Esophagus muscularis mucosa (tissue), 4 donors: ENCODE results near the gene REX1BD. TPM values are rescaled to one million over a fixed set of nuclear protein-coding genes. Genes with fewer than 3 reads are reported as not detected.
A peak's percentile ranks its signal among the peaks of the same experiment; 100 is the strongest.

Experiments
- DNase-seq: peaks from one replicate; pipeline ENCODE4 v3.0.0-alpha.2; 2017; ENCODE audit errors: extremely low spot score
- H3K27ac ChIP-seq, 4 donors: fragments of 200-600 bp; sonication (generic); replicated peaks in 1 of 4; 1 replicate in 3 of 4; 2 replicates in 1 of 4; pipeline ENCODE4 v1.5.1; 2016 to 2019; ENCODE audit warnings: mild to moderate bottlenecking in 1 of 4
- H3K27me3 ChIP-seq, 4 donors: fragments of 200-600 bp; sonication (generic); one replicate each; pipeline versions ENCODE4 v1.5.1 to v1.6.0; 2016 to 2019
- H3K36me3 ChIP-seq, 4 donors: fragments of 200-600 bp; sonication (generic); one replicate each; pipeline ENCODE4 v1.5.1; 2016 to 2019
- H3K4me1 ChIP-seq, 4 donors: fragments of 200-600 bp; sonication (generic); one replicate each; pipeline ENCODE4 v1.5.1; 2016 to 2019
- H3K4me3 ChIP-seq, 4 donors: fragments of 200-600 bp; sonication (generic); 1 replicate in 2 of 4; 2 replicates in 2 of 4; pipeline ENCODE4 v1.5.1; 2016 to 2019; ENCODE audit warnings: mild to moderate bottlenecking in 4 of 4, moderate library complexity in 1 of 4
- H3K9me3 ChIP-seq, 4 donors: fragments of 200-600 bp; sonication (generic); 1 replicate in 3 of 4; 2 replicates in 1 of 4; pipeline ENCODE4 v1.5.1; 2016 to 2019
- EP300 ChIP-seq: sonication (generic); formaldehyde crosslinking; IDR thresholded peaks from one replicate; pipeline ENCODE4 v1.6.1; 2017; ENCODE audit warnings: antibody characterized with exemption
- POLR2A ChIP-seq: fragments of 450-650 bp; IDR thresholded peaks from one replicate; pipeline ENCODE4 v1.6.1; 2017; ENCODE audit warnings: antibody characterized with exemption, moderate library complexity, mild to moderate bottlenecking, low read depth
- POLR2AphosphoS5 ChIP-seq, 2 donors: sonication (generic); formaldehyde crosslinking; IDR thresholded peaks; one replicate each; pipeline ENCODE4 v1.6.1; 2017; ENCODE audit warnings: antibody characterized with exemption in 2 of 2
- WGBS: methylation state at CpG from one replicate; pipeline ENCODE4 v1.1.5; 2018; 5-methylcytosine and 5-hydroxymethylcytosine counted together
- intact Hi-C: fragments of 100-400 bp; cut with DNase I; formaldehyde crosslinking; loops from one replicate; pipeline ENCODE4 v1.15.1; 2023
- total RNA-seq, 4 donors: library from RNA; depleted of rRNA; stranded (reverse); fragments of >200 nt; gene quantifications; one replicate each; pipeline versions ENCODE4 v1.1.0 to v1.2.1, GENCODE V29; 2016
- TF ChIP-seq, protein P1 (sequence below), 3 experiments: fragments of 200-600 bp in 2 of 3; fragments of 450-650 bp in 1 of 3; sonication (generic) in 2 of 3; IDR thresholded peaks; one replicate each; pipeline ENCODE4 v1.5.1; 2017 to 2019; ENCODE audit warnings: antibody characterized with exemption in 3 of 3, mild to moderate bottlenecking in 2 of 3, moderate library complexity in 1 of 3

Gene REX1BD
- total RNA-seq, 4 donors from 2014 or later, result 56.1 to 77.7 (median 67.0) TPM

DNA sequence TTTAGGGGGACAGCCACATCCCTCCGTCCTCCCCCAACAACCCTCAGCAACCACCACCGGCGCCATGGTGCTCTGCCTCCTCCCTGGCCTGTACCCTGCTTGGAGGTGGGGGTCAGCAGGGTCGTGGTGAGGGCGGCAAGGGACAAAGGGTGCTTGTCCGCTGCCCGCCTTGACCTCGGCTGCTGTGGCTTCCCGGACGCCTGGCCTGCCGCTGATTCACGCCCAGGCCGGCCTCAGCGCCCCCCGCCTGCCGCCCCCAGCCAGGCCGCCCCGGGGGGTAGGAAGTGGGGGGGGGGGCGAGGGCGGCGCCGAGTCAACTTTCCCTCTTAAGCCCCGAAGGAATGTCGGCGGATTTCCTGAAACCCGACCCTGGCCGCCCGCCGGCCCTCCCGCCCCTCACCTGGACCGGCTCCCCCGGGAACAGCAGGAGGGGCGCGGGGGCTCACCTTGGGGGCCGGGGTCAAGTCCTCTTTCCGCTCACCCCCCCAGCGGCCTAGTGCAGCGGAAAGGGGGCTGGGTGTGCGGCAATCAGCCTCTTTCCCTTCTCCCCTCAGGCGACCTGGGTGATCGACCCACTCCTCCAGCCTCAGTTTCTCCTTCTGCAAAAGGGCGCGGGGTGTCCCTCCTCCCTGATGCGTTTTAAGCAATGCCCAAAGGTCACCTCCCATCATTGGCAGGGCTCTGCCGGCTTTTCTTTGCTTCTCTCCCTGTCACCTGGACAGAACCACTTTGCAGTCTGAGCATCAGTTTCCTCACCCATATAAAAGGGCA, 22.1 kb downstream of the REX1BD start:
- Histone ChIP-seq H3K27me3 (peaks cover 16 to 97% (median 63%) of the 10 kb centered on the region in 4 donors), H3K4me1 (peaks cover 42 to 55% (median 53%) of the 10 kb centered on the region in 4 donors)

DNA sequence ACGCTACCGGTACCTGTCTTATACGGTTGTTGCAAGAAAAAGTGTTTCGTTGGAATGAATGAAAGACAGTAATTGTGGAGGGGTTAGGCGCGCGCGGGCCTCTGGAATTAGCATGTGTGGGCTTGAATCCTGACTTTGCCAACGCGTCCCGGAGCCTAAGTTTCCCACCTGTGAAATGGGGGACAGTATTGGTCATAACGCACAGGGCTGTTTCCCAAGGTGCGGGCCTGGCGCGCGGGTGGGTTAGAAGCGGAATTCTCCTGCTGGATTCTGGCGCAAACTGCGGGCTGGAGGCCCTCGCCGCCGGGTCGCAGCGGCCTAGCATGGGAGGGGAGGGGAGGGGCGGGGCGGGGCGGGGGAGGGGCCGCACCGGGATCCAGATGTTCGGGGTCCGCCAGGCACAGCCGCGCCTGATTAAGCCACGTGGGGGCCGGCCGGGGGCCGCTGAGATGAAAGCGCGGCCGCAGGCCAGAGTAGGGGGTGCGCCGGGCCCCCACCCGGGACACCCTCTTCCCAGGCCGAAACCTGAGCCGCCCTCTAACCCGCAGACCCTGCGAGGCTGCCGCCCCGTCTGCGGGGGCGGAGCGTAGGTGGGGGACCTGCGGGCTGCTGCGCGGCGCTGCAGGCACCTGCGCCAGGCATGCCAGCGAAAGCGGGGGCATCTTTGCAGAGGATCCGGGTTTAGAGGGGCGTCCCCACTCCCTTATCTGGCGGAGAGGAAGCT, 22.9 kb downstream of the REX1BD start:
- H3K4me3 ChIP-seq, result peak overlapping the region; percentile 58 to 63 (median 62)

More for the DNA sequence above, 22.1 kb downstream of the REX1BD start:
- 20% methylated on average over 7 of the region's 45 CpGs for WGBS
- Histone ChIP-seq H3K9me3 (no peaks in the 10 kb centered on the region), H3K27ac (no peak overlapping the region), H3K36me3 (no peaks in the 10 kb centered on the region), H3K4me3 (no peak overlapping the region)
- intact Hi-C loops, result no loop called here
- TF ChIP-seq, protein P1, sequence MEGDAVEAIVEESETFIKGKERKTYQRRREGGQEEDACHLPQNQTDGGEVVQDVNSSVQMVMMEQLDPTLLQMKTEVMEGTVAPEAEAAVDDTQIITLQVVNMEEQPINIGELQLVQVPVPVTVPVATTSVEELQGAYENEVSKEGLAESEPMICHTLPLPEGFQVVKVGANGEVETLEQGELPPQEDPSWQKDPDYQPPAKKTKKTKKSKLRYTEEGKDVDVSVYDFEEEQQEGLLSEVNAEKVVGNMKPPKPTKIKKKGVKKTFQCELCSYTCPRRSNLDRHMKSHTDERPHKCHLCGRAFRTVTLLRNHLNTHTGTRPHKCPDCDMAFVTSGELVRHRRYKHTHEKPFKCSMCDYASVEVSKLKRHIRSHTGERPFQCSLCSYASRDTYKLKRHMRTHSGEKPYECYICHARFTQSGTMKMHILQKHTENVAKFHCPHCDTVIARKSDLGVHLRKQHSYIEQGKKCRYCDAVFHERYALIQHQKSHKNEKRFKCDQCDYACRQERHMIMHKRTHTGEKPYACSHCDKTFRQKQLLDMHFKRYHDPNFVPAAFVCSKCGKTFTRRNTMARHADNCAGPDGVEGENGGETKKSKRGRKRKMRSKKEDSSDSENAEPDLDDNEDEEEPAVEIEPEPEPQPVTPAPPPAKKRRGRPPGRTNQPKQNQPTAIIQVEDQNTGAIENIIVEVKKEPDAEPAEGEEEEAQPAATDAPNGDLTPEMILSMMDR (IDR thresholded peaks at IDR 0.05), result no peak
- TF ChIP-seq POLR2AphosphoS5 (IDR thresholded peaks at IDR 0.05) (no peak), POLR2A (no peak), EP300 (no peak)
- no peak for DNase-seq

DNA sequence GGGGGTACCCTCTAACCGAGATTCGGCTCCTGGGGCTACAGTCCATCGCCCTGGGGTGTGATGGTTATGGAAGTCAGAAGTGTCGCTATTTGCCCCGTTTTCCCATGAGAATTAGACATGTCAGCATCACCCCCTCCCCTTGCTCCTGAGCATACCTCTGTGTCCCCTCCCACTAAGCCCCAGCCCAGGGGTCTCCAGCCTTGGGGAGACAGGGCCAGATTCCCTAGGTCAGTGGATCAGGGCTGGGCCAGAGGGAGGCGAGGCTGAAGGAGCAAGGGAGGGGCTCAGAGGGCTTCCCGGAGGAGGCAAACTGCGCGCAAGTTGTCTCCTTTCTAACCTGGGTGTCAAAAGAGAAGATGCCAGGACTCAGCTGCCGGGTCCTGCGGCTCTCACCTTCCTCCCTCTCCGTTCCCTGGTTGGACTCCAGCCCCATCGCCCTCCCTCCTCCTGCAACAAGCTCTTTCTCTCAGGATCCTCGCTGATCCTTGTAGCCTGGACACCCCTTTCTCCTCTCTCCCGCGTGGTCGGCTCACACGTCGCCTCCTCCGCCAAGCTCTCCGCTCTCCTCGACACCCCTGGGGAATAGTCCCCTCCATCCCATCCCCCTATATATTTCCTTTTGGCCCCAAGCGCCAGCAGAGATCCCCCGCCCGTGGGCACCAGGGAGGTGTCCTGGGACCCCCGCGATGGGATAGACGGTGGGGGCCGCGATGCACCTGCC, 23.6 kb downstream of the REX1BD start:
- Histone ChIP-seq H3K36me3 (no peaks in the 10 kb centered on the region), H3K27me3 (peaks cover 9 to 96% (median 53%) of the 10 kb centered on the region in 4 donors), H3K9me3 (no peaks in the 10 kb centered on the region), H3K4me1 (peaks cover 39 to 44% (median 42%) of the 10 kb centered on the region in 4 donors), H3K27ac (no peak overlapping the region), H3K4me3 (peak overlapping the region; percentile 58 to 63 (median 62))
- WGBS, result 5% methylated on average over 22 of the region's 30 CpGs
- DNase-seq, result no peak
- TF ChIP-seq POLR2AphosphoS5 (IDR thresholded peaks at IDR 0.05), result no peak
- TF ChIP-seq POLR2A, result no peak
- TF ChIP-seq, protein P1 (IDR thresholded peaks at IDR 0.05), result no peak
- no peak for TF ChIP-seq EP300
- intact Hi-C loops, result no loop called here

More for the DNA sequence above, 22.9 kb downstream of the REX1BD start:
- Histone ChIP-seq H3K4me1 (peaks cover 42 to 49% (median 46%) of the 10 kb centered on the region in 4 donors), H3K36me3 (no peaks in the 10 kb centered on the region), H3K9me3 (no peaks in the 10 kb centered on the region), H3K27me3 (peaks cover 10 to 94% (median 57%) of the 10 kb centered on the region in 4 donors), H3K27ac (no peak overlapping the region)
- 20% methylated on average over 11 of the region's 62 CpGs for WGBS
- intact Hi-C loops, result no loop called here
- no peak for DNase-seq
- no peak for TF ChIP-seq POLR2AphosphoS5 (IDR thresholded peaks at IDR 0.05)

DNA sequence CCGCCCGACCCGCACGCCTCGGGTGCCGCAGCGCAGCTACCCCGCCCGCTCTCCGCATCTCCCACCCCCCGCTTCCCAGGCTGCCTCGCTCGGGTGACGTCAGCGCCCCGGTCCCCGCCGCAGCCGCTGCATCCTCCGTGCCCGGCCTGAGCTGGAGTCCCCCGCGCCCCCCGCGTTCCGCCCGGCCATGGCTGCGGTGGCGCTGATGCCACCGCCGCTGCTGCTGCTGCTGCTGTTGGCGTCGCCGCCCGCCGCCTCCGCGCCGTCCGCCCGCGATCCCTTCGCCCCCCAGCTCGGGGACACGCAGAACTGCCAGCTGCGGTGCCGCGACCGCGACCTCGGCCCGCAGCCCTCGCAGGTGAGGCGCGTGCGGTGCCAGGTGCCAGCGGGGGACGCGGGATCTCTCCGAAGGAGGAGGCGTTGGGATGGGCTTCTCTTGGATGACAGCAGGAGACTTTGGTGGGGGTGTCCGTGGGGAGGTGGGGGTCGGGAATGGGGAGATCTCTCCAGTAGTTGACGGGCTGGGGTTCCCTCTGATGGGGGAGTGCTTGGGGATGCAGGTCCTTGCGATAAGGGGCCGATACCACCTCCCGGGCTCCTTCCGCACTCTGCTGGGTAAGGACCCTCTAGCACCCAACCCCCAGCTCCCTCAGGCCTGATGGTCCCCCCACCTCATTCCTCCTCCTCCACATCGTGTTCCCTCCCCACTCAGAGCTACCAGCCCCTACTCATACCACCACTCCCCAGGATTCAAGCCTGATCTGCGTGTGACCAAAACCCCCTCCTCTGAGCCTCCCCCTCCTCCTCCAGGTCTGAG, 24.4 kb downstream of the REX1BD start, which contains the start of gene TMEM59L:
TSS of gene TMEM59L (plus strand) at position 99 of the 817 bp plus-strand sequence. CDS start at position 188, 89 bp downstream.
- intact Hi-C loops, result no loop called here
- Histone ChIP-seq H3K27me3 (peaks cover 7 to 96% (median 46%) of the 10 kb centered on the region in 4 donors), H3K4me1 (peaks cover 31 to 36% (median 34%) of the 10 kb centered on the region in 4 donors), H3K36me3 (no peaks in the 10 kb centered on the region), H3K4me3 (peak within 1 kb of the TSS; percentile 58 to 63 (median 62)), H3K27ac (no peak within 1 kb of the TSS), H3K9me3 (no peaks in the 10 kb centered on the region)
- no peak for TF ChIP-seq EP300
- TF ChIP-seq POLR2A, result no peak
- TF ChIP-seq, protein P1 (IDR thresholded peaks at IDR 0.05), result no peak
- TF ChIP-seq POLR2AphosphoS5 (IDR thresholded peaks at IDR 0.05), result no peak
- WGBS, result 5% methylated on average over 14 of the region's 70 CpGs
- no peak for DNase-seq
